ENCODE results near the gene LSM14A.

The LSM14A gene

DNA sequence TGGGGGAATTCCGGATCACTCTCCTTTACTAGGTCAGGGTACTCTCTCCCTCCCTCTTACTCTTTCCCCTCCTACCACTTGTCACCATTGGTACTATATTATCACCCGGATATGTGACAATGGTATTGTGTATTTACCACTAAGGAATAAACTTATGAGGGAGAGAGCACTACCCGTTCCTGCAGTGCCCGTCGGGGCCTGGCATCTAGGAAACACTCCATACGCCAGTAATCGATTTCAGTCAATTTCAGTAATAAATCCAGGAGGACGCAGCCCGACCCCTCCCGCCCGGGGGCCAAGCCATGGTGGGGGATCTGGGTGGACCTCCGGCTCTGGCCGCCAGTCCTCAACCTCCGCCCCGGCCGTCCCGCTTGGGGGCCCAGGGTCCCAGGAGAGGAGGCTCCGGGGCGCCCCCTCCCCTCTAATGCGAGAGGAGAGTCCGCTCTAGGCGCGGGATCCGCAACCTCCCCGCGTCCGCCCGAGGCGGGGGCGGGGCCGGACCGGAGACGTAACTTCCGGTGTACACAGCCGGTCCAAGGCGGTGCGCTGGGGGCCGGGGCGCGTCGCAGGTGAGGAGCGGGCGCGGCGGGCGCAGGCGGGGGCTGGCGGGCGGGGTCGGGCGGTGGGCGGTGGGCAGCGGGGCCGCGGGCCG is 81.9 kb downstream of the LSM14A start, which contains the start of gene GARRE1 (continued):
- TF ChIP-seq ZNF776 (tag by site-specific recombination; IDR thresholded peaks at IDR 0.05; ENCODE audit: borderline replicate concordance) (no peak), ZNF175 (tag by site-specific recombination; IDR thresholded peaks at IDR 0.05) (no peak), BCL11A (tag by site-specific recombination; IDR thresholded peaks at IDR 0.05; ENCODE audit: low read depth) (peak; percentile 32; the same call in 1 of the 2 replicates), SALL2 (tag by site-specific recombination; IDR thresholded peaks at IDR 0.05; ENCODE audit: borderline replicate concordance) (no peak), ZNF549 (tag by site-specific recombination; IDR thresholded peaks at IDR 0.05) (no peak), ZNF747 (tag by site-specific recombination; IDR thresholded peaks at IDR 0.05) (no peak), ZNF596 (tag by site-specific recombination; IDR thresholded peaks at IDR 0.05) (peak; percentile 38), ZNF394 (tag by site-specific recombination; IDR thresholded peaks at IDR 0.05; ENCODE audit: borderline replicate concordance) (peak; percentile 58; the same call in 1 of the 2 replicates), ZNF473 (tag by site-specific recombination; IDR thresholded peaks at IDR 0.05) (no peak), BCL11B (tag by site-specific recombination; IDR thresholded peaks at IDR 0.05; ENCODE audit: low read depth) (0 out of 2 replicates have a peak, but pooled peaks have one; percentile 60), ZNF837 (tag by site-specific recombination; IDR thresholded peaks at IDR 0.05) (no peak), ZNF555 (tag by site-specific recombination; conservative IDR thresholded peaks at IDR 0.05) (no peak), ZNF670 (tag by site-specific recombination; IDR thresholded peaks at IDR 0.05; ENCODE audit: low read depth) (no peak), ZBTB17 (tag by site-specific recombination; IDR thresholded peaks at IDR 0.05) (peak; percentile 73), ZNF133 (tag by site-specific recombination; IDR thresholded peaks at IDR 0.05) (no peak), ZNF391 (tag by site-specific recombination; IDR thresholded peaks at IDR 0.05; ENCODE audit: borderline replicate concordance, low read depth) (peak; percentile 88; the same call in 1 of the 2 replicates), ZXDB (tag by site-specific recombination; IDR thresholded peaks at IDR 0.05) (peak; percentile 90), KLF7 (tag by site-specific recombination; IDR thresholded peaks at IDR 0.05; ENCODE audit: borderline replicate concordance) (peak; percentile 97; the same call in 1 of the 2 replicates), ZNF530 (tag by site-specific recombination; IDR thresholded peaks at IDR 0.05; ENCODE audit: low read depth) (no peak), ZNF626 (tag by site-specific recombination; IDR thresholded peaks at IDR 0.05) (no peak), ZNF433 (tag by site-specific recombination; IDR thresholded peaks at IDR 0.05; ENCODE audit: low read depth) (no peak), OVOL3 (tag by site-specific recombination; IDR thresholded peaks at IDR 0.05) (peak; percentile 19; the same call in 1 of the 2 replicates), ZNF785 (tag by site-specific recombination; IDR thresholded peaks at IDR 0.05) (no peak), OSR2 (tag by site-specific recombination; IDR thresholded peaks at IDR 0.05) (no peak), ZNF610 (tag by site-specific recombination; IDR thresholded peaks at IDR 0.05; ENCODE audit: borderline replicate concordance) (0 out of 2 replicates have a peak, but pooled peaks have one; percentile 57), ZNF248 (tag by site-specific recombination; IDR thresholded peaks at IDR 0.05) (no peak)
- TF ChIP-seq, protein P1, sequence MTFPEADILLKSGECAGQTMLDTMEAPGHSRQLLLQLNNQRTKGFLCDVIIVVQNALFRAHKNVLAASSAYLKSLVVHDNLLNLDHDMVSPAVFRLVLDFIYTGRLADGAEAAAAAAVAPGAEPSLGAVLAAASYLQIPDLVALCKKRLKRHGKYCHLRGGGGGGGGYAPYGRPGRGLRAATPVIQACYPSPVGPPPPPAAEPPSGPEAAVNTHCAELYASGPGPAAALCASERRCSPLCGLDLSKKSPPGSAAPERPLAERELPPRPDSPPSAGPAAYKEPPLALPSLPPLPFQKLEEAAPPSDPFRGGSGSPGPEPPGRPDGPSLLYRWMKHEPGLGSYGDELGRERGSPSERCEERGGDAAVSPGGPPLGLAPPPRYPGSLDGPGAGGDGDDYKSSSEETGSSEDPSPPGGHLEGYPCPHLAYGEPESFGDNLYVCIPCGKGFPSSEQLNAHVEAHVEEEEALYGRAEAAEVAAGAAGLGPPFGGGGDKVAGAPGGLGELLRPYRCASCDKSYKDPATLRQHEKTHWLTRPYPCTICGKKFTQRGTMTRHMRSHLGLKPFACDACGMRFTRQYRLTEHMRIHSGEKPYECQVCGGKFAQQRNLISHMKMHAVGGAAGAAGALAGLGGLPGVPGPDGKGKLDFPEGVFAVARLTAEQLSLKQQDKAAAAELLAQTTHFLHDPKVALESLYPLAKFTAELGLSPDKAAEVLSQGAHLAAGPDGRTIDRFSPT (tag by site-specific recombination; IDR thresholded peaks at IDR 0.05): peak; percentile 45; the same call in 1 of the 2 replicates
- TF ChIP-seq, protein P2, sequence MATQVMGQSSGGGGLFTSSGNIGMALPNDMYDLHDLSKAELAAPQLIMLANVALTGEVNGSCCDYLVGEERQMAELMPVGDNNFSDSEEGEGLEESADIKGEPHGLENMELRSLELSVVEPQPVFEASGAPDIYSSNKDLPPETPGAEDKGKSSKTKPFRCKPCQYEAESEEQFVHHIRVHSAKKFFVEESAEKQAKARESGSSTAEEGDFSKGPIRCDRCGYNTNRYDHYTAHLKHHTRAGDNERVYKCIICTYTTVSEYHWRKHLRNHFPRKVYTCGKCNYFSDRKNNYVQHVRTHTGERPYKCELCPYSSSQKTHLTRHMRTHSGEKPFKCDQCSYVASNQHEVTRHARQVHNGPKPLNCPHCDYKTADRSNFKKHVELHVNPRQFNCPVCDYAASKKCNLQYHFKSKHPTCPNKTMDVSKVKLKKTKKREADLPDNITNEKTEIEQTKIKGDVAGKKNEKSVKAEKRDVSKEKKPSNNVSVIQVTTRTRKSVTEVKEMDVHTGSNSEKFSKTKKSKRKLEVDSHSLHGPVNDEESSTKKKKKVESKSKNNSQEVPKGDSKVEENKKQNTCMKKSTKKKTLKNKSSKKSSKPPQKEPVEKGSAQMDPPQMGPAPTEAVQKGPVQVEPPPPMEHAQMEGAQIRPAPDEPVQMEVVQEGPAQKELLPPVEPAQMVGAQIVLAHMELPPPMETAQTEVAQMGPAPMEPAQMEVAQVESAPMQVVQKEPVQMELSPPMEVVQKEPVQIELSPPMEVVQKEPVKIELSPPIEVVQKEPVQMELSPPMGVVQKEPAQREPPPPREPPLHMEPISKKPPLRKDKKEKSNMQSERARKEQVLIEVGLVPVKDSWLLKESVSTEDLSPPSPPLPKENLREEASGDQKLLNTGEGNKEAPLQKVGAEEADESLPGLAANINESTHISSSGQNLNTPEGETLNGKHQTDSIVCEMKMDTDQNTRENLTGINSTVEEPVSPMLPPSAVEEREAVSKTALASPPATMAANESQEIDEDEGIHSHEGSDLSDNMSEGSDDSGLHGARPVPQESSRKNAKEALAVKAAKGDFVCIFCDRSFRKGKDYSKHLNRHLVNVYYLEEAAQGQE (tag by site-specific recombination; IDR thresholded peaks at IDR 0.05): no peak; the same call in 1 of the 2 replicates
- TF ChIP-seq, protein P3, sequence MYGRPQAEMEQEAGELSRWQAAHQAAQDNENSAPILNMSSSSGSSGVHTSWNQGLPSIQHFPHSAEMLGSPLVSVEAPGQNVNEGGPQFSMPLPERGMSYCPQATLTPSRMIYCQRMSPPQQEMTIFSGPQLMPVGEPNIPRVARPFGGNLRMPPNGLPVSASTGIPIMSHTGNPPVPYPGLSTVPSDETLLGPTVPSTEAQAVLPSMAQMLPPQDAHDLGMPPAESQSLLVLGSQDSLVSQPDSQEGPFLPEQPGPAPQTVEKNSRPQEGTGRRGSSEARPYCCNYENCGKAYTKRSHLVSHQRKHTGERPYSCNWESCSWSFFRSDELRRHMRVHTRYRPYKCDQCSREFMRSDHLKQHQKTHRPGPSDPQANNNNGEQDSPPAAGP (tag by site-specific recombination; IDR thresholded peaks at IDR 0.05): peak; percentile 89
- TF ChIP-seq, protein P4, sequence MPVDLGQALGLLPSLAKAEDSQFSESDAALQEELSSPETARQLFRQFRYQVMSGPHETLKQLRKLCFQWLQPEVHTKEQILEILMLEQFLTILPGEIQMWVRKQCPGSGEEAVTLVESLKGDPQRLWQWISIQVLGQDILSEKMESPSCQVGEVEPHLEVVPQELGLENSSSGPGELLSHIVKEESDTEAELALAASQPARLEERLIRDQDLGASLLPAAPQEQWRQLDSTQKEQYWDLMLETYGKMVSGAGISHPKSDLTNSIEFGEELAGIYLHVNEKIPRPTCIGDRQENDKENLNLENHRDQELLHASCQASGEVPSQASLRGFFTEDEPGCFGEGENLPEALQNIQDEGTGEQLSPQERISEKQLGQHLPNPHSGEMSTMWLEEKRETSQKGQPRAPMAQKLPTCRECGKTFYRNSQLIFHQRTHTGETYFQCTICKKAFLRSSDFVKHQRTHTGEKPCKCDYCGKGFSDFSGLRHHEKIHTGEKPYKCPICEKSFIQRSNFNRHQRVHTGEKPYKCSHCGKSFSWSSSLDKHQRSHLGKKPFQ (tag by site-specific recombination; IDR thresholded peaks at IDR 0.05): no peak
- TF ChIP-seq, protein P5, sequence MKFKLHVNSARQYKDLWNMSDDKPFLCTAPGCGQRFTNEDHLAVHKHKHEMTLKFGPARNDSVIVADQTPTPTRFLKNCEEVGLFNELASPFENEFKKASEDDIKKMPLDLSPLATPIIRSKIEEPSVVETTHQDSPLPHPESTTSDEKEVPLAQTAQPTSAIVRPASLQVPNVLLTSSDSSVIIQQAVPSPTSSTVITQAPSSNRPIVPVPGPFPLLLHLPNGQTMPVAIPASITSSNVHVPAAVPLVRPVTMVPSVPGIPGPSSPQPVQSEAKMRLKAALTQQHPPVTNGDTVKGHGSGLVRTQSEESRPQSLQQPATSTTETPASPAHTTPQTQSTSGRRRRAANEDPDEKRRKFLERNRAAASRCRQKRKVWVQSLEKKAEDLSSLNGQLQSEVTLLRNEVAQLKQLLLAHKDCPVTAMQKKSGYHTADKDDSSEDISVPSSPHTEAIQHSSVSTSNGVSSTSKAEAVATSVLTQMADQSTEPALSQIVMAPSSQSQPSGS (tag by site-specific recombination; IDR thresholded peaks at IDR 0.05; ENCODE audit: low read depth): no peak
